ENCODE data around the gene MXRA8. TPM values are rescaled to one million over a fixed set of nuclear protein-coding genes. Genes with fewer than 3 reads are reported as not detected.

The MXRA8 gene
- total and polyA plus RNA-seq, 2 donors (not counting 3 experiments of a cell fraction or from before 2014, with no cell fraction given), result 0.82 to 1.9 TPM

- intact Hi-C loops (cut with micrococcal nuclease), result no loop called here
Measured at GRCh38 chr1:1400576-1401456, 42.5 kb upstream of the MXRA8 start.

GRCh38 chr1:1399872-1400575 lies 41.7 kb upstream of the MXRA8 start:
- CTCF ChIA-PET, result interaction anchor here (0.7 to 3.4 kb wide), 7 partner anchors 20 to 104 kb away, joined by 3 to 31 read pairs (median 4); partner anchors contain the start of gene AURKAIP1
- FAIRE-seq, result peak; percentile 15

More at GRCh38 chr1:1400576-1401456, 42.5 kb upstream of the MXRA8 start:
- Histone ChIP-seq H3K36me3 (ENCODE audit: control insufficient read depth in 2 of 2, extremely low read depth in 1 of 2, insufficient read depth in 2 of 2, low read length in 2 of 2) (peaks cover 13 to 30% of the 10 kb centered on the region in 2 experiments), H3K4me1 (ENCODE audit: control insufficient read depth, extremely low read depth, insufficient read depth, low read length) (peaks cover 22% of the 10 kb centered on the region), H3K9ac (replicated peaks; ENCODE audit: extremely low read depth, insufficient read depth, low read length) (peak overlapping the region; percentile 62), H2AFZ (ENCODE audit: low read depth, low read length) (no peak overlapping the region), H3K4me3 (replicated peaks in 1 of 3; ENCODE audit: insufficient read depth in 1 of 3, low read depth in 1 of 3, low read length in 3 of 3) (peak overlapping the region in 2 of 3 experiments; percentile 80), H4K20me1 (replicated peaks; ENCODE audit: control insufficient read depth, extremely low read depth, insufficient read depth, low read length) (no peaks in the 10 kb centered on the region), H3K27me3 (ENCODE audit: control insufficient read depth in 2 of 2, insufficient read depth in 2 of 2, low read length in 2 of 2) (no peaks in the 10 kb centered on the region), H3K9me1 (replicated peaks; ENCODE audit: control insufficient read depth, extremely low read depth, insufficient read depth, low read length) (no peaks in the 10 kb centered on the region), H3K79me2 (ENCODE audit: control insufficient read depth, insufficient read depth, low read length) (peaks cover 56% of the 10 kb centered on the region), H3K4me2 (ENCODE audit: insufficient read depth, low read length) (peak overlapping the region; percentile 68), H3K27ac (ENCODE audit: insufficient read depth, low read depth, low read length) (peak overlapping the region; percentile 18), H3K9me3 (replicated peaks; ENCODE audit: control insufficient read depth, insufficient read depth, low read length) (no peaks in the 10 kb centered on the region)
- TF ChIP-seq MAX (IDR thresholded peaks at IDR 0.05; ENCODE audit: insufficient read depth, insufficient read length) (no peak), POLR2AphosphoS5 (IDR thresholded peaks at IDR 0.05; ENCODE audit: insufficient read depth, low read depth, low read length) (peak; percentile 13)
- FAIRE-seq (peak; percentile 44), DNase-seq (ENCODE audit: low read depth, low spot score) (no peak)
- ChIA-PET CTCF (interaction anchor here (0.7 to 3.4 kb wide), 6 partner anchors 20 to 104 kb away, joined by 3 to 31 read pairs (median 4); partner anchors contain the start of gene AURKAIP1), POLR2A (interaction anchor here (0.6 to 0.9 kb wide), 2 partner anchors 12 to 111 kb away, joined by 3 to 5 read pairs; no protein-coding TSS in a partner anchor)
- BruUV-seq (replicated peaks), result no TSS peak
- dilution Hi-C loops (cut with MboI; ENCODE audit: extremely low pct_ligation_motif_present, low sequenced_read_pairs), result no loop called here

More at GRCh38 chr1:1399872-1400575, 41.7 kb upstream of the MXRA8 start:
- TF ChIP-seq GATA2 (IDR thresholded peaks at IDR 0.05; ENCODE audit: insufficient read depth, insufficient read length, low read depth, low read length) (no peak), POLR2A (IDR thresholded peaks at IDR 0.05; ENCODE audit: low read depth, low read length) (peak; percentile 27)
- H3K4me2 ChIP-seq (ENCODE audit: insufficient read depth, low read length), result peak overlapping the region; percentile 68
- no peaks in the 10 kb centered on the region for H3K9me1 ChIP-seq (replicated peaks; ENCODE audit: control insufficient read depth, extremely low read depth, insufficient read depth, low read length)
- peak overlapping the region; percentile 18 for H3K27ac ChIP-seq (ENCODE audit: insufficient read depth, low read depth, low read length)
- H3K4me3 ChIP-seq (replicated peaks in 1 of 3; ENCODE audit: insufficient read depth in 1 of 3, low read depth in 1 of 3, low read length in 3 of 3), result peak overlapping the region; percentile 42 to 80 (median 80)
- H4K20me1 ChIP-seq (replicated peaks; ENCODE audit: control insufficient read depth, extremely low read depth, insufficient read depth, low read length), result no peaks in the 10 kb centered on the region
- intact Hi-C loops (cut with micrococcal nuclease), result loop anchor here (1.0 kb wide), 4 partner anchors 7 to 71 kb away; partner anchors contain the start of genes ATAD3B, AURKAIP1 and MRPL20
- dilution Hi-C loops (cut with MboI; ENCODE audit: extremely low pct_ligation_motif_present, low sequenced_read_pairs), result no loop called here
- H3K9ac ChIP-seq (replicated peaks; ENCODE audit: extremely low read depth, insufficient read depth, low read length), result peak overlapping the region; percentile 62
- no peaks in the 10 kb centered on the region for H3K9me3 ChIP-seq (replicated peaks; ENCODE audit: control insufficient read depth, insufficient read depth, low read length)
- BruUV-seq (replicated peaks), result TSS peak; percentile 65
- H2AFZ ChIP-seq (ENCODE audit: low read depth, low read length), result peak overlapping the region; percentile 8
- H3K79me2 ChIP-seq (ENCODE audit: control insufficient read depth, insufficient read depth, low read length), result peaks cover 56% of the 10 kb centered on the region
- no peak for DNase-seq (ENCODE audit: low read depth, low spot score)
- peaks cover 10 to 31% of the 10 kb centered on the region in 2 experiments for H3K36me3 ChIP-seq (ENCODE audit: control insufficient read depth in 2 of 2, extremely low read depth in 1 of 2, insufficient read depth in 2 of 2, low read length in 2 of 2)
- no peaks in the 10 kb centered on the region for H3K27me3 ChIP-seq (ENCODE audit: control insufficient read depth in 2 of 2, insufficient read depth in 2 of 2, low read length in 2 of 2)
- peaks cover 22% of the 10 kb centered on the region for H3K4me1 ChIP-seq (ENCODE audit: control insufficient read depth, extremely low read depth, insufficient read depth, low read length)
- POLR2A ChIA-PET, result interaction anchor here (0.6 to 1.5 kb wide), 3 partner anchors 11 to 111 kb away, joined by 3 to 6 read pairs (median 5); partner anchors contain the start of gene AURKAIP1

Measured in endothelial cell of umbilical vein (primary cell).